ENCODE measurements around the gene TTLL5. TPM values are rescaled to one million over a fixed set of nuclear protein-coding genes. Genes with fewer than 3 reads are reported as not detected.

Gene TTLL5
- total and polyA plus RNA-seq, 7 donors, result 4.6 to 17.2 (median 9.1) TPM

GRCh38 chr14:75804570-75805275, 143.7 kb downstream of the TTLL5 start:
- peak overlapping the region; percentile 39 for H3K27ac ChIP-seq
- peak in 3 of 4 donors; percentile 63 to 76 (median 70) for ATAC-seq
- intact Hi-C loops (cut with DNase I), result loop anchor here in 1 of 2 donors (10.0 kb wide), 1 partner anchor 170 kb away; no protein-coding TSS in a partner anchor
- no peaks in the 10 kb centered on the region for H3K27me3 ChIP-seq (ENCODE audit: insufficient read depth in 3 of 3, low read length in 2 of 3)
- DNase-seq, result no peak
- no peaks in the 10 kb centered on the region for H3K9me3 ChIP-seq
- H3K36me3 ChIP-seq (ENCODE audit: insufficient read depth in 1 of 2, low read depth in 1 of 2), result no peaks in the 10 kb centered on the region
- no peak overlapping the region for H3K4me3 ChIP-seq
- peaks cover 17% of the 10 kb centered on the region for H3K4me1 ChIP-seq
- no peak for TF ChIP-seq CTCF (IDR thresholded peaks at IDR 0.05)
- 50 to 67% (median 54%) methylated on average over 2 of the region's 2 CpGs for WGBS, 3 donors

- TF ChIP-seq CTCF (IDR thresholded peaks at IDR 0.05), result no peak
- Histone ChIP-seq H3K9me3 (no peaks in the 10 kb centered on the region), H3K4me1 (peaks cover 17% of the 10 kb centered on the region), H3K27ac (peak overlapping the region; percentile 62), H3K27me3 (ENCODE audit: insufficient read depth in 3 of 3, low read length in 2 of 3) (no peaks in the 10 kb centered on the region), H3K36me3 (ENCODE audit: insufficient read depth in 1 of 2, low read depth in 1 of 2) (no peaks in the 10 kb centered on the region), H3K4me3 (no peak overlapping the region)
- ATAC-seq (no peak), DNase-seq (no peak)
- intact Hi-C loops (cut with DNase I), result loop anchor here in 1 of 2 donors (10.0 kb wide), 1 partner anchor 169 kb away; no protein-coding TSS in a partner anchor
Measured at GRCh38 chr14:75805646-75806045, 144.6 kb downstream of the TTLL5 start.

GRCh38 chr14:75806352-75806832, 145.3 kb downstream of the TTLL5 start:
- H3K27ac ChIP-seq, result peak overlapping the region; percentile 62
- intact Hi-C loops (cut with DNase I), result loop anchor here in 1 of 2 donors (10.0 kb wide), 1 partner anchor 168 kb away; no protein-coding TSS in a partner anchor
- no peak for TF ChIP-seq CTCF (IDR thresholded peaks at IDR 0.05)
- 34 to 55% (median 40%) methylated on average over 2 of the region's 2 CpGs for WGBS, 3 donors
- ATAC-seq, result peak in 3 of 4 donors; percentile 72 to 92 (median 83)
- H3K4me1 ChIP-seq, result peaks cover 17% of the 10 kb centered on the region
- H3K4me3 ChIP-seq, result no peak overlapping the region
- H3K36me3 ChIP-seq (ENCODE audit: insufficient read depth in 1 of 2, low read depth in 1 of 2), result no peaks in the 10 kb centered on the region
- H3K9me3 ChIP-seq, result no peaks in the 10 kb centered on the region
- no peak for DNase-seq
- no peaks in the 10 kb centered on the region for H3K27me3 ChIP-seq (ENCODE audit: insufficient read depth in 3 of 3, low read length in 2 of 3)

- Histone ChIP-seq H3K4me3 (no peak overlapping the region), H3K36me3 (ENCODE audit: insufficient read depth in 1 of 2, low read depth in 1 of 2) (no peaks in the 10 kb centered on the region), H3K4me1 (peaks cover 17% of the 10 kb centered on the region), H3K9me3 (no peaks in the 10 kb centered on the region), H3K27ac (no peak overlapping the region), H3K27me3 (ENCODE audit: insufficient read depth in 3 of 3, low read length in 2 of 3) (no peaks in the 10 kb centered on the region)
- DNase-seq (no peak), ATAC-seq (no peak)
- intact Hi-C loops (cut with DNase I), result loop anchor here in 1 of 2 donors (10.0 kb wide), 1 partner anchor 167 kb away; no protein-coding TSS in a partner anchor
- no peak for TF ChIP-seq CTCF (IDR thresholded peaks at IDR 0.05)
- 92 to 95% (median 94%) methylated on average over 6 of the region's 6 CpGs for WGBS, 3 donors
Measured at GRCh38 chr14:75807667-75808360, 146.8 kb downstream of the TTLL5 start.
